Activated CD8-positive, alpha-beta memory T cell treated with anti-CD3 and anti-CD28 coated beads, Interleukin-2, amount 50 U/mL, for 4 hours (primary cell): Measurements from ENCODE around the gene OSBPL6.
"Not testable (repeated sequence)": the region's sequence is repeated elsewhere in the genome, so short reads cannot be mapped to it uniquely, and the experiment has no call there.

Source experiments
- DNase-seq: peaks from one replicate; pipeline ENCODE4 v3.0.0-alpha.2; 2020

Gene OSBPL6

GRCh38 chr2:178367344-178367743 is 173.0 kb downstream of the OSBPL6 start:
- DNase-seq = no peak

- no peak for DNase-seq
Observed at GRCh38 chr2:178374865-178375264, 180.6 kb downstream of the OSBPL6 start.

DNA sequence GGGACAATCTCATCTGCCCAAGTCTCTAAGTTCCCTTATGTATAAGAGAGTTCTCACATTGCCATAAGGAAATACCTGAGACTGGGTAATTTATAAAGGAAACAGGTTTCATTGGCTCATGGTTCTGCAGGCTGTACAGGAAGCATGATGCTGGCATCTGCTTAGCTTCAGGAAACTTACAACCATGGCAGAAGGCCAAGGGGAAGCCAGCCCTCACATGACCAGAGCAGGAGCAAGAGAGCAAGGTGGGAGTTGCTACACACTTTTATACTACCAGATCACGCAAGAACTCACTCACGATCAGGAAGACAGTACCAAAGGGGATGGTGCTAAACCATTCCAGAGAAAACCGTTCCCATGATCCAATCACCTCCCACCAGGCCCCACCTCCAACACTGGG is 182.7 kb downstream of the OSBPL6 start:
- DNase-seq = no peak

GRCh38 chr2:178379162-178380004 is 185.1 kb downstream of the OSBPL6 start:
- DNase-seq = no peak

DNA sequence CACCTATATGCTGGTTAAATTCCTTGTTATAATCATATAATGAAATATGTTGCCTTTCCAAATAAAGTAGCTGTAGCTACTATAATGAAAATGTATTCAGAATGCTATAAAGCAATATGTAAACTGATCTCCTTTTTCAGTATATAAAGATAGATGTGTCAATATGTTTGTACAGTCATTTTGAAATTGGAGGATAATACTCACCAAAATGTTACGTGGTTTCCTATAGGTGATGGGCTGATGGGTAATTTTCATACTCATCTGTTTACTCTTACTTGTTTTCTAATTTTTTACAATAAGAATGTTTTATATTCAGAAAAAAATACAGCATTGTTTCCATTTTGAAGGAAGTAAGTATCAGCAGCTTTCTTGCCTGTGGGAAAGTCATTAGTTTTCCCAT is 186.5 kb downstream of the OSBPL6 start:
- no peak for DNase-seq

DNA sequence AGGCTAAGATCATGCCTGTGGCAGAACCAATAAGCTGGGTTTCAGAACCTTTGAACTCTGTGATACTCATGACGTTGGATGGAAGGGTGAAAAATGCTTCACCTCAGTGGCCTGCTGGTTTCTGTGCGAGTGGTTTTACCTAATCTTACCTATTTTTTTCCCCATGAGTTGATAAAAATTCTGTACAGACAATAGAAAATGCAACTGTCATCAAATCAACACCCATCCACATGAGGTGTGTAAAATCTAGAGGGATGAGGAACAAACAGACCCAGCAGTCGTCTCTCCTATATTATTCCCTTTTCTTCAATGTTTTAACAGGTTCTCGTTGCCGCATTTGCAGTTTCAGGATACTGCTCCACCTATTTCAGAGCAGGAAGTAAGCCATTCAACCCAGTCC is 189.4 kb downstream of the OSBPL6 start:
- no peak for DNase-seq

DNA sequence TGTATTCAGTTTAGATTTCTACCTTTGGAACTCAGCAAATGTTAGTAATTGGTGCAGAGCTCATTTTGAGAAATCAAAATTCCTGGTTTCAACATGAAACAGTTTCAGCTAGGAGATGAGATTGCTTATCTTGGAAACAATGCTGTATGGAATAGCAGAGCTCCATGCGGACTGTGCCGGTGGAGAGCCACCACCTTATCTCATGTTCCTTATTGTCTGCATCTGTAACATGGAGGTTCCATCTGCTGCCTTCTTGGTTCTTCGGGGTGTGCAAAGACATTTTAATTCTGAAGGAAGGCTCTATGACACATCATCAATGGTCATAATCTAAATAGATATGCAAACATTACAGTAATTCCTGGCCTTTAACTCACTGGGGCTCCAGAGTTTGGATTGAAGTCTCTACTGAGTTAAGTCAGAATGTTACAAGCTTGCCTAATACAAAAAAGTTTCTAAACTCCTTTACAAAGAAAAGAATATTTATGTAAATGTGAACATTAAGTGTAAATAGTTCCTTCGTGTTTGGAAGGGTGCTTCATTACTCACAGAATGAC is 191.4 kb downstream of the OSBPL6 start:
- DNase-seq = no peak

GRCh38 chr2:178386986-178387597 is 192.8 kb downstream of the OSBPL6 start:
- no peak for DNase-seq

GRCh38 chr2:178388287-178388686 is 194.0 kb downstream of the OSBPL6 start:
- no peak for DNase-seq

- DNase-seq = no peak
Observed at GRCh38 chr2:178391701-178392100, 197.4 kb downstream of the OSBPL6 start.

- DNase-seq = no peak
Observed at GRCh38 chr2:178392215-178392614, 197.9 kb downstream of the OSBPL6 start.

- DNase-seq = no peak
Observed at GRCh38 chr2:178394859-178395258, 200.5 kb downstream of the OSBPL6 start.

DNA sequence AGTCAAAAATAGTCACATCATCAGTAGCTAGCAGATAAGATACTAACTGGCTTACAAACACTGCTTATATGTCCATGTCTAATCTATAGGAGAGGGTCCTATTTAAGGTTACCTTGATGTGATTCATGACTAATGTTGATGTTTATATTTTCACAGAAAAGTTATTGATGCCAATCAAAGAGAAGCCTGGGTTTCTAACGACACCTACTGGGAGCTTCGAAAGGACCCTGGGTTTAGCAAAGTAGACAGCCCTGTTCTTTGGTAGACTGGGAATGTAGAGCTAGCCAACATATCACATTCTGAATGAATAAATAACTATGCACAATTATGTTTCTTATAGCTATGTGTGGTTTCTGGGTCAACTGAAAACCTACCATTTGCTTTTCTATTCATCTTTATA is 201.0 kb downstream of the OSBPL6 start:
- DNase-seq = no peak

DNA sequence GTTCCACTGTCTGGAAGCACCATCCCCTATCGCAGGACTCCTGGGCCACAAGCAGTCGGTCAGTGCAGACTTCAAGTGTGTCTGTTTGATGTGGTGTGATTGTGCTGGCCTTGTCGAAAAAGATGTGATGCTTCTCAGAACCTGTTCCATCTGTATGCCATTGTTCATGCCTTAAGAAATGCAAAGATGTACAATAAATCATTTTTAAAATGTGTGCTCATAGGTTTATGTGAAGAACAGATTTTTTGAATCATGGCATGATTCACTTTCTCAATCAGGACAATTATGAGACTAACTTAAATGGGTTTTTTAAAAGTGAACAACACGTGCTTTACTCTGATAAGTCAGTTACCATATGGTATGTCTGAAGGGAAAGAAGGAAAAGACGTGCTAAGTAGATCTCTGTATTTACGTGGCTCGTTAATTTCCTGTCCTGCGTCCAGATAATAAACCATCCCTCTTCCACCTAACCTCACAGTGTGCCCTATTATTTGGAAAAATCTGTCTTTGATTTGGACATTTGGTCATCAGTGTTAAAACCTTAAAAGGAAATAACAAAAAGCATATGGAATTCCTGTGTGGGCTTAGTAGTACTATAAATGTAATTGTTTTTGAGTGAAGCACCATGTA is 201.7 kb downstream of the OSBPL6 start:
- no peak for DNase-seq

DNA sequence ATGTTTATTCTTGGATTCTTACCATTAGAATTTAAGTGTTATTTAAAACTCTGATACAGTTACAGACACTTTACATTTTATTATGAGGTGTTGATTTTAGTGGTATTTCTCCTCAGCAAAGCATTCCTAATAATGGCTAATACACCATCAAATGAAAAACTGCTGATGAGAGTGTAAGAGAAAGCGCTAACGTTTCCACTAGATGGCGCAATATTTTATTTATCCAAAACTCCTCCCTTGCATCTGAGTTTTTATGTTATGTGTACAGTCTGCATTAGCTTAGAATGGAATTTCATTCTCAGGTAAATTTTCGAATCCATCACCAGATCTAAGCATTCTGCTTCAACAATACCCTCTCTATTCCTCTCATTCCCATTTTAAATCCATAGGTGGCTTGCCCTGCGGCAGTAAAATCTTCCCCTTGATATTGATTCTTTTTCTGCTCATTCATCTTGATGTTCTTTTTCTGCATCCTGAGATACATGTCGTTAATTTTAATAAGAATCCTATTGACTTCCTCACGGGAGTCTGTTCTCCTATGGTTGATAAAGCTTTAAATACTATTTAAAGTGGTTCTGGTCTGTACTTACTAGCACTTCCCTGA is 202.8 kb downstream of the OSBPL6 start:
- DNase-seq = no peak

GRCh38 chr2:178401994-178402437 is 207.7 kb downstream of the OSBPL6 start:
- no peak for DNase-seq

DNA sequence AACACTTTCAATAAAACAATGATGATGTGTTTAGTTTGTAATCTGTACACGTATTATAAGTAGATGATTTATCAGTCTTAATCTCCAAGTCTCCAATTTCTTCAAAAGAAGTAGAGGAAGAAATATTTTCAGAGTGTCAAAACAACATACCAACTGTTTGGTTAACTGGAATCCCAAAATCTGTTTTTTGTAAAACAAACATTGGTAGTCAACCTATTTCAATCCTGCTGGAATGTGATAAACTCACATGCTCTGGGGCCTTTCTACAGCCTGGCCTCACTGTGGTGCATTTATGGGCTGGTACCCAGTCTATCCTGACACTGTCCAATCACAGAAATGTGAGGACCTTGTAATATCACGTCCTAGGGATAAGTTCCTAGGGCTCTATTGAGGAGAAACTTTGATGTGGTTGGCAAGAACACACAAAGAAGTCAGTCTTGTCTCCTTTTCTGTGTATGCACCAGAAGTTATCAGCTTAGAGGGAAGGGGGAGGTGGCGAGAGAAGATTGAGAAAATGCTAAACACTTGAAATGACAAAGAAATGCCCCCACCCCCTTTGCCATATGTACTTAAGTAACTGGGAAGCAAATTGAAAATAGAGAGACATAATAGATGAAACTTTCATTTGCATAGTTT is 209.5 kb downstream of the OSBPL6 start:
- DNase-seq = no peak

GRCh38 chr2:178404368-178404767 is 210.1 kb downstream of the OSBPL6 start:
- no peak for DNase-seq

DNA sequence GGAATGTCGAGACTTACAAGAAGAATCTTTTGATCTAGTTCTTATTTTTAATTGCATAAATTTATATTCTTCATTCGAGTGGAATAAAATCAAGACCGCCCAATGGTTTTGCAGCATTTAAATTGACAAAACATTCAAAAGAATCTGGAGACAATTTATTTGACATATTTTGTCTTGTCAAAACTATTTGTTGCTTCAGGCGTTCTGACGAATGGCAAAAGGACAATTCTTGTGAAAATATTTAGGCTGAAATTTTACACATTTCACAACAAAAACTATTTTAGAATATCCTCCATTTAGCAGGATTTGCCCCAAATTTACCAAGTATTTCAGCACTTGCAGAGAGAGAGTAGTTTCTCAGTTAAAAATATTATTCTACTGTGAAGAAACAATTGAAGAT is 214.9 kb downstream of the OSBPL6 start:
- no peak for DNase-seq

- DNase-seq = no peak
Observed at GRCh38 chr2:178412047-178412446, 217.7 kb downstream of the OSBPL6 start.

GRCh38 chr2:178412453-178412852 is 218.1 kb downstream of the OSBPL6 start:
- not testable (repeated sequence) for DNase-seq

DNA sequence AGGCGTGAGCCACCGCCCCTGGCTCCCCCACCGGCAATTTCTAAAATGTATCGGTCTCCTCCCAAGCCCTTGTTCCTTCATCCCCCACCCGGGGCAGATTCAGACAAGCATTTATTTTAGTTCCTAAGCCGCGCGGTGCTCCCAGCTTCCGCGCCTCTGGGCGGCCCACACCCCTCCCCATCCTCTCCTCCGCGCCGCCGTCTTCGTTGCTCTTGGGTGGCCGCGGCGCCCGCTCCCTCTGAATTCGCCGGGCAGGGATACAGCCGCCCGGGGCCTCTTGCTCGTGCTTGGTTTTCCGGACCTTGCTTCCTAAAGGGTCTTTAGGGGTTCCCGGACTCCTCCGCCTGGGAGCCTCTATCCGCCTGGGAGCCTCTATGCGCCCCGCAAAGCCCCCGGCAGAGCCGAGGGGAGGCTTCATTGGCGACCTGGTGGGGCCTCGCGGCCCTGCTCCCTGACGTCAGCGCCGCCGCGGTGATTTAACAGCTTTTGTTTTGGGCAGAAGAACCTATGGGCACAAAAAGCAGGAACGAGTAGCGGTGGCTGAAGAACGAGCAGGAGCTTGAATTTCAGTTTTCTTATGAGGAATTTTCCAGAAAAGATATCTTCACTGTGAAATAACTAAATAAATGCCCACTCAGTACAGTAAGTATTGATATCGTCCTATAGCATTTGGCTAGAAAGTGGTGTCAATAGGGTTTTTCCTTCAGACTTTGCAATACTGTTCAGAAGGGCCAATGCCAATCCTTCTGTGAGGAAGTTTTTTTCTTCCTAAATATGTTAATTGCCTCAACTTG is 219.4 kb downstream of the OSBPL6 start:
- DNase-seq = peak; percentile 80
